HUES48 (cell line): Measurements from ENCODE around the gene GLDC.

ENCODE experiments used
- H3K27ac ChIP-seq: one replicate; pipeline ENCODE4 v1.7.0; 2013; ENCODE audit warnings: low read depth, low read length, inconsistent platforms
- H3K27me3 ChIP-seq: 2 replicates; pipeline ENCODE4 v1.6.1; 2013; ENCODE audit warnings: mild to moderate bottlenecking, low read length; ENCODE audit not compliant: control insufficient read depth, insufficient read depth
- H3K36me3 ChIP-seq: 2 replicates; pipeline ENCODE4 v1.6.1; 2013; ENCODE audit warnings: low read length; ENCODE audit not compliant: control insufficient read depth, insufficient read depth
- H3K4me1 ChIP-seq: 2 replicates; pipeline ENCODE4 v1.6.1; 2013; ENCODE audit warnings: mild to moderate bottlenecking, low read length; ENCODE audit not compliant: control insufficient read depth, insufficient read depth
- H3K4me3 ChIP-seq: 2 replicates; pipeline ENCODE4 v1.5.1; 2013; ENCODE audit warnings: mild to moderate bottlenecking, low read depth, low read length
- H3K9ac ChIP-seq: 2 replicates; pipeline ENCODE4 v1.6.1; 2013; ENCODE audit warnings: mild to moderate bottlenecking, low read depth, low read length, moderate library complexity
- H3K9me3 ChIP-seq: 2 replicates; pipeline ENCODE4 v1.6.1; 2013; ENCODE audit warnings: low read length; ENCODE audit not compliant: control insufficient read depth, insufficient read depth

GLDC gene

GRCh38 chr9:6566409-6567139 lies 79.0 kb downstream of the GLDC start:
- H3K9me3 ChIP-seq = no peaks in the 10 kb centered on the region
- no peak overlapping the region for H3K4me3 ChIP-seq
- no peak overlapping the region for H3K27ac ChIP-seq
- peaks cover 39% of the 10 kb centered on the region for H3K36me3 ChIP-seq
- no peaks in the 10 kb centered on the region for H3K4me1 ChIP-seq
- H3K27me3 ChIP-seq = no peaks in the 10 kb centered on the region
- H3K9ac ChIP-seq = no peak overlapping the region

- no peaks in the 10 kb centered on the region for H3K4me1 ChIP-seq
- no peaks in the 10 kb centered on the region for H3K27me3 ChIP-seq
- no peak overlapping the region for H3K9ac ChIP-seq
- no peaks in the 10 kb centered on the region for H3K9me3 ChIP-seq
- H3K4me3 ChIP-seq = no peak overlapping the region
- H3K27ac ChIP-seq = no peak overlapping the region
- H3K36me3 ChIP-seq = peaks cover 42% of the 10 kb centered on the region
Observed at GRCh38 chr9:6565312-6565711, 80.2 kb downstream of the GLDC start.

GRCh38 chr9:6564868-6565267 lies 80.7 kb downstream of the GLDC start:
- no peaks in the 10 kb centered on the region for H3K27me3 ChIP-seq
- no peak overlapping the region for H3K4me3 ChIP-seq
- no peak overlapping the region for H3K27ac ChIP-seq
- peaks cover 46% of the 10 kb centered on the region for H3K36me3 ChIP-seq
- H3K9ac ChIP-seq = no peak overlapping the region
- H3K4me1 ChIP-seq = no peaks in the 10 kb centered on the region
- H3K9me3 ChIP-seq = no peaks in the 10 kb centered on the region

- no peak overlapping the region for H3K4me3 ChIP-seq
- no peaks in the 10 kb centered on the region for H3K9me3 ChIP-seq
- no peak overlapping the region for H3K27ac ChIP-seq
- no peaks in the 10 kb centered on the region for H3K4me1 ChIP-seq
- H3K27me3 ChIP-seq = no peaks in the 10 kb centered on the region
- H3K9ac ChIP-seq = no peak overlapping the region
- H3K36me3 ChIP-seq = peaks cover 48% of the 10 kb centered on the region
Observed at GRCh38 chr9:6564360-6564759, 81.2 kb downstream of the GLDC start.

- H3K4me3 ChIP-seq = no peak overlapping the region
- H3K9ac ChIP-seq = no peak overlapping the region
- H3K27me3 ChIP-seq = no peaks in the 10 kb centered on the region
- H3K4me1 ChIP-seq = no peaks in the 10 kb centered on the region
- H3K9me3 ChIP-seq = no peaks in the 10 kb centered on the region
- no peak overlapping the region for H3K27ac ChIP-seq
- peaks cover 59% of the 10 kb centered on the region for H3K36me3 ChIP-seq
Observed at GRCh38 chr9:6562871-6563430, 82.6 kb downstream of the GLDC start.

GRCh38 chr9:6562201-6562600 lies 83.3 kb downstream of the GLDC start:
- Histone ChIP-seq H3K9ac (no peak overlapping the region), H3K4me1 (no peaks in the 10 kb centered on the region), H3K27ac (no peak overlapping the region), H3K9me3 (no peaks in the 10 kb centered on the region), H3K4me3 (no peak overlapping the region), H3K27me3 (no peaks in the 10 kb centered on the region), H3K36me3 (peaks cover 63% of the 10 kb centered on the region)

- H3K36me3 ChIP-seq = peaks cover 60% of the 10 kb centered on the region
Observed at GRCh38 chr9:6557883-6558616, 87.5 kb downstream of the GLDC start.

GRCh38 chr9:6553866-6554265 lies 91.7 kb downstream of the GLDC start:
- H3K9ac ChIP-seq = no peak overlapping the region
- no peak overlapping the region for H3K4me3 ChIP-seq
- no peak overlapping the region for H3K27ac ChIP-seq
- no peaks in the 10 kb centered on the region for H3K27me3 ChIP-seq
- H3K9me3 ChIP-seq = no peaks in the 10 kb centered on the region
- H3K36me3 ChIP-seq = peaks cover 75% of the 10 kb centered on the region
- no peaks in the 10 kb centered on the region for H3K4me1 ChIP-seq

More at GRCh38 chr9:6557883-6558616, 87.5 kb downstream of the GLDC start:
- Histone ChIP-seq H3K9me3 (no peaks in the 10 kb centered on the region), H3K4me3 (no peak overlapping the region), H3K9ac (no peak overlapping the region), H3K4me1 (no peaks in the 10 kb centered on the region), H3K27ac (no peak overlapping the region), H3K27me3 (no peaks in the 10 kb centered on the region)

GRCh38 chr9:6552498-6553121 lies 92.9 kb downstream of the GLDC start:
- no peaks in the 10 kb centered on the region for H3K9me3 ChIP-seq
- no peak overlapping the region for H3K27ac ChIP-seq
- H3K4me1 ChIP-seq = no peaks in the 10 kb centered on the region
- H3K9ac ChIP-seq = no peak overlapping the region
- peaks cover 73% of the 10 kb centered on the region for H3K36me3 ChIP-seq
- H3K27me3 ChIP-seq = no peaks in the 10 kb centered on the region
- H3K4me3 ChIP-seq = no peak overlapping the region

GRCh38 chr9:6552033-6552432 lies 93.5 kb downstream of the GLDC start:
- no peaks in the 10 kb centered on the region for H3K27me3 ChIP-seq
- no peak overlapping the region for H3K27ac ChIP-seq
- no peaks in the 10 kb centered on the region for H3K4me1 ChIP-seq
- H3K4me3 ChIP-seq = no peak overlapping the region
- H3K36me3 ChIP-seq = peaks cover 77% of the 10 kb centered on the region
- no peaks in the 10 kb centered on the region for H3K9me3 ChIP-seq
- H3K9ac ChIP-seq = no peak overlapping the region

GRCh38 chr9:6551136-6551535 lies 94.4 kb downstream of the GLDC start:
- H3K4me3 ChIP-seq = no peak overlapping the region
- H3K4me1 ChIP-seq = no peaks in the 10 kb centered on the region
- H3K27ac ChIP-seq = no peak overlapping the region
- peaks cover 71% of the 10 kb centered on the region for H3K36me3 ChIP-seq
- no peaks in the 10 kb centered on the region for H3K27me3 ChIP-seq
- no peak overlapping the region for H3K9ac ChIP-seq
- no peaks in the 10 kb centered on the region for H3K9me3 ChIP-seq
